ENCODE data around the gene PCOLCE2.

The PCOLCE2 gene

GRCh38 chr3:142785996-142786395 lies 102.9 kb downstream of the PCOLCE2 start:
- Histone ChIP-seq H3K4me2 (ENCODE audit: insufficient read depth, low read length) (no peak overlapping the region), H3K79me2 (ENCODE audit: insufficient read depth, low read length) (no peaks in the 10 kb centered on the region), H3K36me3 (ENCODE audit: insufficient read depth, low read length) (no peaks in the 10 kb centered on the region), H3K9ac (ENCODE audit: low read depth, low read length) (no peak overlapping the region), H3K27ac (ENCODE audit: low read length) (no peak overlapping the region), H4K20me1 (ENCODE audit: insufficient read depth, low read length) (no peaks in the 10 kb centered on the region), H3K9me3 (ENCODE audit: insufficient read depth, low read length, severe bottlenecking) (no peaks in the 10 kb centered on the region), H3K27me3 (ENCODE audit: insufficient read depth, low read length, poor library complexity) (no peaks in the 10 kb centered on the region), H3K4me1 (ENCODE audit: insufficient read depth, low read length) (no peaks in the 10 kb centered on the region), H2AFZ (ENCODE audit: low read depth, low read length) (no peak overlapping the region), H3K4me3 (ENCODE audit: low read depth in 1 of 2, low read length in 2 of 2) (no peak overlapping the region)
- ATAC-seq (ENCODE audit: insufficient read depth, low read depth) (no peak), DNase-seq (no peak)
- no peak for TF ChIP-seq EZH2 (IDR thresholded peaks at IDR 0.05; ENCODE audit: borderline replicate concordance, low read depth, low read length, severe bottlenecking)
- no peak for TF ChIP-seq CTCF (IDR thresholded peaks at IDR 0.05; ENCODE audit: borderline replicate concordance, extremely low read depth, low read length, poor library complexity, severe bottlenecking)

GRCh38 chr3:142784228-142784627 lies 104.7 kb downstream of the PCOLCE2 start:
- DNase-seq (no peak), ATAC-seq (ENCODE audit: insufficient read depth, low read depth) (no peak)
- Histone ChIP-seq H3K4me3 (ENCODE audit: low read depth in 1 of 2, low read length in 2 of 2) (no peak overlapping the region), H3K36me3 (ENCODE audit: insufficient read depth, low read length) (no peaks in the 10 kb centered on the region), H3K4me1 (ENCODE audit: insufficient read depth, low read length) (no peaks in the 10 kb centered on the region), H2AFZ (ENCODE audit: low read depth, low read length) (no peak overlapping the region), H3K4me2 (ENCODE audit: insufficient read depth, low read length) (no peak overlapping the region), H3K9me3 (ENCODE audit: insufficient read depth, low read length, severe bottlenecking) (no peaks in the 10 kb centered on the region), H3K9ac (ENCODE audit: low read depth, low read length) (no peak overlapping the region), H3K79me2 (ENCODE audit: insufficient read depth, low read length) (no peaks in the 10 kb centered on the region), H3K27ac (ENCODE audit: low read length) (no peak overlapping the region), H4K20me1 (ENCODE audit: insufficient read depth, low read length) (no peaks in the 10 kb centered on the region), H3K27me3 (ENCODE audit: insufficient read depth, low read length, poor library complexity) (no peaks in the 10 kb centered on the region)
- no peak for TF ChIP-seq EZH2 (IDR thresholded peaks at IDR 0.05; ENCODE audit: borderline replicate concordance, low read depth, low read length, severe bottlenecking)
- no peak for TF ChIP-seq CTCF (IDR thresholded peaks at IDR 0.05; ENCODE audit: borderline replicate concordance, extremely low read depth, low read length, poor library complexity, severe bottlenecking)

- TF ChIP-seq EZH2 (IDR thresholded peaks at IDR 0.05; ENCODE audit: borderline replicate concordance, low read depth, low read length, severe bottlenecking) (no peak), CTCF (IDR thresholded peaks at IDR 0.05; ENCODE audit: borderline replicate concordance, extremely low read depth, low read length, poor library complexity, severe bottlenecking) (no peak)
Observed at GRCh38 chr3:142782616-142783015, 106.3 kb downstream of the PCOLCE2 start.

GRCh38 chr3:142779591-142779990 lies 109.3 kb downstream of the PCOLCE2 start:
- TF ChIP-seq EZH2 (IDR thresholded peaks at IDR 0.05; ENCODE audit: borderline replicate concordance, low read depth, low read length, severe bottlenecking): no peak
- TF ChIP-seq CTCF (IDR thresholded peaks at IDR 0.05; ENCODE audit: borderline replicate concordance, extremely low read depth, low read length, poor library complexity, severe bottlenecking): no peak
- Histone ChIP-seq H3K4me2 (ENCODE audit: insufficient read depth, low read length) (no peak overlapping the region), H3K9ac (ENCODE audit: low read depth, low read length) (no peak overlapping the region), H3K27ac (ENCODE audit: low read length) (no peak overlapping the region), H3K36me3 (ENCODE audit: insufficient read depth, low read length) (no peaks in the 10 kb centered on the region), H3K4me1 (ENCODE audit: insufficient read depth, low read length) (no peaks in the 10 kb centered on the region), H4K20me1 (ENCODE audit: insufficient read depth, low read length) (no peaks in the 10 kb centered on the region), H3K27me3 (ENCODE audit: insufficient read depth, low read length, poor library complexity) (no peaks in the 10 kb centered on the region), H3K9me3 (ENCODE audit: insufficient read depth, low read length, severe bottlenecking) (no peaks in the 10 kb centered on the region), H3K4me3 (ENCODE audit: low read depth in 1 of 2, low read length in 2 of 2) (no peak overlapping the region), H2AFZ (ENCODE audit: low read depth, low read length) (no peak overlapping the region), H3K79me2 (ENCODE audit: insufficient read depth, low read length) (no peaks in the 10 kb centered on the region)
- ATAC-seq (ENCODE audit: insufficient read depth, low read depth) (no peak), DNase-seq (no peak)

More at GRCh38 chr3:142782616-142783015, 106.3 kb downstream of the PCOLCE2 start:
- H4K20me1 ChIP-seq (ENCODE audit: insufficient read depth, low read length): no peaks in the 10 kb centered on the region
- H3K4me3 ChIP-seq (ENCODE audit: low read depth in 1 of 2, low read length in 2 of 2): no peak overlapping the region
- no peaks in the 10 kb centered on the region for H3K9me3 ChIP-seq (ENCODE audit: insufficient read depth, low read length, severe bottlenecking)
- DNase-seq (no peak), ATAC-seq (ENCODE audit: insufficient read depth, low read depth) (no peak)
- H3K36me3 ChIP-seq (ENCODE audit: insufficient read depth, low read length): no peaks in the 10 kb centered on the region
- no peaks in the 10 kb centered on the region for H3K79me2 ChIP-seq (ENCODE audit: insufficient read depth, low read length)
- H3K27me3 ChIP-seq (ENCODE audit: insufficient read depth, low read length, poor library complexity): no peaks in the 10 kb centered on the region
- no peaks in the 10 kb centered on the region for H3K4me1 ChIP-seq (ENCODE audit: insufficient read depth, low read length)
- no peak overlapping the region for H3K4me2 ChIP-seq (ENCODE audit: insufficient read depth, low read length)
- H3K27ac ChIP-seq (ENCODE audit: low read length): no peak overlapping the region
- H3K9ac ChIP-seq (ENCODE audit: low read depth, low read length): no peak overlapping the region
- H2AFZ ChIP-seq (ENCODE audit: low read depth, low read length): no peak overlapping the region
